ENCODE data around the gene ATP11B.

DNA sequence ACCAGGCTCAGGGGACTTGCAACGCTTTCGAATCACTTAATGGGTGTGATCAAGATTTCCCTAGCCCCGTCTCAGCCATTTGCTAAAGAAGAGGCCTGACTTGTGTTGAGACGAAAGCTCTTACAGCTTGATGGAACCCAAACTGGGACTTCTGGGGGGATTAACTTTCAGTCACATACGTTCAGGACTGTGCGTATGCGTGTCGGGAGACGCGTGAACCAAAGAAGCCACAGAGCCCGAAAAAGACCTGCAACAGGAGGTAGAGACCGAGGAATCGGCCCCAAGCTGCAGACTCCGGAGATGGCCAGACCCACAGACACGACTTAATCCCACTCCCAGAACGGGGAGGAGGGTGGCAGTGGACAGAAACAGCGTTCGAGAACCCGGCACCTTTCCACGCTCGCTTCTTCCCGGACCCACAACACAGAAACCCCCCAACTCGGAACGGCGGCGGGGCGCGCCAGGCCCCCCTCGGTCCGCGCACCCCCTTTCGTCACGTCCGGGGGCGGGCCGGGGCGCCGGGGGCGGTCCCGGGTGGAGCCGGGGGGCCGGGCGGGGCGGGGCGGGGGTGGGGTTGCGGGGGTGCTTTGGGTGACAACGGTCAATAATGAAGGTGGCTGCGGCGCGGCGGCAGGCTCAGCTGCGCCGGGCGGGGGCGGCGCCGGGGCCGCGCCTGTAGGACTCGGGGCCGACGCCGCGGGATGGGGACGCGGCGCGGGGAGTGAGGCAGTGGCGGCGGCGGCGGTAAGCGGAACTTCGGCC, at the start of gene ATP11B:
- TF ChIP-seq, protein P1, sequence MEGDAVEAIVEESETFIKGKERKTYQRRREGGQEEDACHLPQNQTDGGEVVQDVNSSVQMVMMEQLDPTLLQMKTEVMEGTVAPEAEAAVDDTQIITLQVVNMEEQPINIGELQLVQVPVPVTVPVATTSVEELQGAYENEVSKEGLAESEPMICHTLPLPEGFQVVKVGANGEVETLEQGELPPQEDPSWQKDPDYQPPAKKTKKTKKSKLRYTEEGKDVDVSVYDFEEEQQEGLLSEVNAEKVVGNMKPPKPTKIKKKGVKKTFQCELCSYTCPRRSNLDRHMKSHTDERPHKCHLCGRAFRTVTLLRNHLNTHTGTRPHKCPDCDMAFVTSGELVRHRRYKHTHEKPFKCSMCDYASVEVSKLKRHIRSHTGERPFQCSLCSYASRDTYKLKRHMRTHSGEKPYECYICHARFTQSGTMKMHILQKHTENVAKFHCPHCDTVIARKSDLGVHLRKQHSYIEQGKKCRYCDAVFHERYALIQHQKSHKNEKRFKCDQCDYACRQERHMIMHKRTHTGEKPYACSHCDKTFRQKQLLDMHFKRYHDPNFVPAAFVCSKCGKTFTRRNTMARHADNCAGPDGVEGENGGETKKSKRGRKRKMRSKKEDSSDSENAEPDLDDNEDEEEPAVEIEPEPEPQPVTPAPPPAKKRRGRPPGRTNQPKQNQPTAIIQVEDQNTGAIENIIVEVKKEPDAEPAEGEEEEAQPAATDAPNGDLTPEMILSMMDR (conservative IDR thresholded peaks at IDR 0.05 in 1 of 2, IDR thresholded peaks at IDR 0.05 in 1 of 2; ENCODE audit: extremely low read depth in 1 of 2, insufficient read depth in 1 of 2, low read depth in 1 of 2, low read length in 2 of 2), result no peak
- no peak for TF ChIP-seq EZH2 (IDR thresholded peaks at IDR 0.05; ENCODE audit: borderline replicate concordance, low read length)

Measured in mammary epithelial cell (primary cell).